GM18519 (cell line): Measurements from ENCODE around the gene CACTIN.
"Not testable (repeated sequence)": the region's sequence is repeated elsewhere in the genome, so short reads cannot be mapped to it uniquely, and the experiment has no call there.

Source experiments
- ATAC-seq: cut with Tn5 transposase; IDR thresholded peaks from one replicate; pipeline ENCODE4 v1.9.1; 2021; ENCODE audit warnings: mild to moderate bottlenecking, moderate library complexity; ENCODE audit not compliant: unreplicated experiment, low FRiP score

Gene CACTIN

DNA sequence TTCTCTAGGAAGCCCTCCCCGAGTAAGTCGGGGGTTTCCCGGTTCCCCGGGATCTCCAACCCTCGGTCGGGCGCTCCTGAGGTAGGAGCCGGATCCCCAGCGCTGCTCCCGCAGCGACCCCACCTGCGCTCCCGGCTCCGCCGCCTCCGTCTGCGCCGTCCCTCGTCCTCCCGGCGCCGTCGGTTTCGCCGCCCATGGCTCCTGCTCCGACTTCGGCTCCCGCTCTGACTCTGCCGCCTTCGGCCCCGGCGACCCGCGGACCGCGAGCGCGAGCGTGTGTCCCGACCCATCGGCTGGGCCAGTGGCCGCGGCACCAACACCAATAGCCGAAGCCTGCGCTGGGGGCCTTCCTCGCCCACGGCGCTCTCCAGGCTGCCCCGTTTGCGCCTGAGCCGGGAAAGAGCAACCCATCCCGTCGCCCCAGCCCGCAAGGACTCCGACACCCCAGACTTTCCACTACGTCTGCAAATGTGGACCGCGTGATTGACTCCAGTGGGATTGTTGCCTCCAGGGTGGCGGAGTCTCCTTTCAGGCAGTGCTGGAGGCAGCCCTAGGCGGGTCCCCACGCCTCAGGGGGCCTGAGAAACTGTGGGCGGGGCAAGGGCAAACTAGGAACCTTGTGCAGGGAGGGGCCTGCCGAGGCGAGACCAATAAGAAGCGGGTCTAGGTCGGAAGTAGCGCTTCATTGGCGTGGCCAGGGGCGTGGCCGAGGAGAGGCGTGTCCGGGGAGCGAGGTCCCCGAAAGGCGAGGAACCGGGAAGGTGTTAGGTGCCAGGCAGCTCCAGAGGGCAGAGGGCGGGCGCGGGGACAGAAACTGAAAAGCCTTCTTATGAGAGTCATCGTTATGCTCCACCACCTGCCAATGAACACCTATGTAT, at the start of gene CACTIN:
Gene CACTIN (minus strand): TSS at position 318 of the 878 bp plus-strand sequence. CDS start 28 bp downstream, at position 290.
- ATAC-seq: peak; percentile 47

DNA sequence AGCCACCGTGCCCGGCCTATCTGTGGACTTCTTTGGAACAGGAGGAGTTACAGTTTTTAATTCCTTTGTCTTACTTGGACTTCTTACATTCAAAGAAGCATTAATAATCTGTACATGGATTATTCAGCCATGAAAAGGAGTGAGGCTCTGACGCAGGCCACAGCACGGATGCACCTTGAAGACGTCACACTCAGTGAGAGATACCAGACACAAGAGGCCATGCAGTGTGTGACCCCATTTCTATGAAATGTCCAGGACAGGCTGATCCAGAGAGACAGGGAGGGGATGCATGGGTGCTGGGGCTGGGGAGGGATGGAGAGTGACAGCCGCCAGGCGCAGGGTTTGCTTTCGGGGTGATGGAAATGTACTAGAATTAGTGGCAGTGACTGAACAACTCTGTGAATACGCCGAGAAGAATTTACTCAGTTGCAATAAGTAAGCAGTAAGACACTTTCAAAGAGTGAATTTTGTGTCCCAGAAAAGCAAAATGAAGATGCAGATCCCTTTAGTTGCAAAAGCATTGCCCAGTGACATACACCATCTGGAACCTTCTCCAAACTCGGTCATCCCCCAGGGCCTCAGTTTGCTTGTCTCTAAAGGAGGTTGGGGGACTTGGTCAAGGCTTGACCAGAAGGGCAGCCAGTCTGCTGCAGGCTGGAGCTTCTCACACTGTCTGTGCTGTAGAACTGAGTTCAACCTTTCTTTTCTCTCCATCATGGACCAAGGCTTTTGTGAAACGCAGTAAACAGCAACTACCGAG, 48.4 kb upstream of the CACTIN start:
- ATAC-seq: no peak

DNA sequence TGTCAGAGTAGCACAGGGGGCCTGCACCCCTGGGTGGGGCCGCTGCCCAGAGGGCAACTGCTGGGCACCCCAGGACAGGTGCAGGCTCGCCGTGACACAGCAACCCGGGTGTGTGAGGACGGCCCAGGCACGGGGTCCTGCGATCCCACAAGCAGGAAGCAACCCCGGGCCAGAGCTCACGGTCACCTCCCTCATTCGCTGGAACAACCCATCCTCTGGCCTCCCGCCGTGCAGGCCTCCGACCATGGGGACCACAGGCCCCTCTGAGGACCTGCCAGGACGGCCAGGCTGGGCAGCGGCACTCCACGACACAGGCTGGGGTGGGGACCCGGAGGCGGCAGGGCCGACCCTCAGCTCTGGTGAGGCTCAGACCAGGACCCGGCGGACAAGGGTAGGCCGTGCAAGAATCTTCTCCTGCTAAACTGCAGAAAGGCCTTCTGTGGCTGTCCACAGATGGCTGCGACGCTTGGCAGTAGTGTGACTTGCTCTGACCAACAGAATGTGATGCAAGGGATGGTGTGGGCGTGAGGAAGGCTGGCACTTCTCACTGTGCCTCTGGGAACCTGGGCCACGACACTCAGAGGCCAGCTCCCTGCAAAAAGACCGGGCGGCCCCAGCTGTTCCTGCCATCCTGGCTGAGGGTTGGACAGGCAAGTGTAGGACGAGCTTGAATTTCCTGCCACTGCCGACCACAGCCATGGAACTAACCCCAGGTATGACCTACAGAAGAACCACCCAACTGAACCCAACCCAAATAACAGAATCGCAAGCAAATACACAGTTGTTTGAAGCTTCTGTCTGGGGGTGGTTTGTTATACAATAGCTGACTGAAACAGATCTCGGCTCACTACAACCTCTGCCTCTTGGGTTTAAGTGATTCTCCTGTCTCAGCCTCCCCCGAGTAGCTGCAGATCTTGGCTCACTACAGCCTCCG, 47.2 kb upstream of the CACTIN start:
- ATAC-seq: no peak

DNA sequence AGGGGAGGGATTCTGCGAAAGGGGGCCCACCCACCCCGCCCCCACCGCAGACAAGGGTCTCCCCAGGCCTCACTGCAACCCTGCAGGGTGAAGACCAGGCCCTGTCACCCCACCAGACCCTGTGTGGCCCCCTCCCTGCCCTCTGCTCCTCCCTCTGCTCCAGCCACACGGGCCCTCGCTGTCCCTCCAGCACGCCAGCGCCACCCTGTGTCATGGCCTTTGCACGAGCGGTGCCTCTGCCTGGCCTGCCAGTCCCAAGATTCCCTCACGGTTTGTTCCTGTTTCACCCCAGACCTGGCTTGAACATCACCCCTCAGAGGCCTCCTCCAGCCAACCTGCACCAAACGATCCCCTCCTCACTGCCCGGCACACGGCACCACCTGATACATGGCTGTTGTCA, 46.4 kb upstream of the CACTIN start:
- ATAC-seq: no peak

DNA sequence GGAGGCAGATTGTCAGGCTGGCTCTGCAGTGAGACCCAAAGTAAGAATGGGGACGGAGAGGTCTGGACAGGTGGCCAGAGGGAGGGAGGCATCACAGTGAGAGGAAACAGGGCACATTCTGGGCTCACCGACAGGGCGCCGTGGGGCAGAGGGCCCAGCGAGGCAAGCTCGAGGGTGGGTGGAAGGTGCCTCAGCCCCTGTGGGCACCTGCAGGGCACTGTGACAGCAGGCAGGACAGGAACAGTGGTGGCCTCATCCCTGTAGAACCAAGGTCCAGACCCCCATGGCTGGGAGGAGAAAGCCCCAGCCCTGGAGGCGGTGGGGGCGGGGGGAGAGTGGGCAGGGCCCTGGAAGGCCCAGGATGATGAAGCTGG, 46.0 kb upstream of the CACTIN start:
- no peak for ATAC-seq

GRCh38 chr19:3671680-3672574, 45.3 kb upstream of the CACTIN start:
- no peak for ATAC-seq

- no peak for ATAC-seq
These were observed 44.4 kb upstream of the CACTIN start for GRCh38 chr19:3670796-3671679.

- ATAC-seq: no peak
These were observed 43.6 kb upstream of the CACTIN start for GRCh38 chr19:3669947-3670795.

DNA sequence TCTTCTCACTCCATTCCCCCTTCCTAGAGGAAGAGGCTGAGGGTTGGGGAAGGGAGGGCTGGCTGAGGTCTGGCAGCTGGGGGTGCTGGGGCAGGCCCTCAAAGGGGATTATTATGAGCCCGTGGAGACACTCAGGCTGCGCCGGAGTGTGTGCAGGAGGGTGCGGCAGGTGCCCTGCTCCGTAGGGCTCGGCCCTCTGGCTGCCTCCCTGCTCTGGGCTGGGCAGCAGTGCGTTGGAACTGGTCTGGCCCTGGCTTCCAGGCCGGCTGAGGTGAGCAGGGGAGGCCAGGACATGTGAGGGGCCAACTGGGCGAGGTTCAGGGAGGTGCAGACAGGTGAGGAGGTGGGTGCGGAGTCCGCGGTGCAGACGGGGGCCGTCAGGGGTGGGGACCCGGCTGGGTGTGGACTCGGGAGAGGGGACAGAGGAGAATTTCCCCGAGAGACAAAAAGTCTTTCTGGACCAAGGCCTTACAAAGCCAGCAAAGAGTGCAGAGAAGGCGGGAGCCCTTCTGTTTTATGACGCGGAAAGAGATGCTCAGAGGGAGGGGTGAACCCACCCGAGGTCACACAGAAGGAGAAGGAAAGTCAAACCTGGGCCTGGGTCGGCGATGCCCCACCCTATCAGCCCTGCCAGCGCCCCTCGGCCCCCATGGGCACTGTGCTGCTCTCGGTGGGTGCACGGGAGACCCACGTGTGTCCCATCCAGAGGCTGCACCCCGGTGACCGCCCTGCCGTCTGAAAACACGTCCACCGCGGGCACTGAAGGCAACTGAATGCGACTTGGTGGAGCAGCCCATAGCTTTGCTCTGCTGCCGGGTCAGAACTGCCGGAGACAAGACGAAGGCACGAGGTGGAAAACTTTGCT, 42.7 kb upstream of the CACTIN start:
- ATAC-seq: no peak

DNA sequence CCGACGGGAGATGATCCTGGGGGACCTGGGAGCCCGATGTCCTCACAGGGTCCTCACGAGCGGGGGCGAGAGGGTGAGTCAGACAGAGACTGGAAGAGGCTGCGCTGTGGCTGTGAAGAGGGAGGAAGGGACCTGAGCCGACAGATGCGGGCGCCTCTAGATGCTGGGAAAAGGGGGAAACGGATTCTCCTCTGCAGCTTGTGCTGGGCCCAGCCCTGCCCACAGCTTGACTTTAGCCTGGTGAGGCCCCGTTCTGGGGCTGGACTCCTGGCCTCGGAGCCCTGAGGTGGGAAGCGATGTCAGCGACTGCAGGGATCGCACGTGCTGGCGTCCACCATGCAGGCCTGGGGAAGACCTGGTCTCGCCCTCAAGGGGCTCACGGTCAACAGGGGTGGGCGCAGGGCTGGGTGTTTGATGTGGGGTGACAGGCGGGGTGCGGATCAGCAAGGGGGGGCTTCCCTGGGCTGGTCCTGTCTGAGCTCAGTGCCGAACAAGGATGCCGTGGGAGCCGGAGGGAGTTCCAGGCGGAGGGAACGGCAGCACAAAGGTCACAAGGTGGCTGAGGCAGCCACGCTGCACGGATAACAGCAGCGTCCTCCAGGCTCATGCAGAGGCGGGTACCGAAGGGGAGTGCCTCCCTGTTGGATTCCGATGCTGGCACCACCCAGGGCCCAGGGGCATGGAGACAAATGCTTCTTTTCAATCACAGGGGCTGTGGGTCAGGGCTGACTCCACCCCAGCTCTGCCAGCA, 41.9 kb upstream of the CACTIN start:
- no peak for ATAC-seq

- ATAC-seq: no peak
These were observed 41.2 kb upstream of the CACTIN start for GRCh38 chr19:3667766-3668165.

DNA sequence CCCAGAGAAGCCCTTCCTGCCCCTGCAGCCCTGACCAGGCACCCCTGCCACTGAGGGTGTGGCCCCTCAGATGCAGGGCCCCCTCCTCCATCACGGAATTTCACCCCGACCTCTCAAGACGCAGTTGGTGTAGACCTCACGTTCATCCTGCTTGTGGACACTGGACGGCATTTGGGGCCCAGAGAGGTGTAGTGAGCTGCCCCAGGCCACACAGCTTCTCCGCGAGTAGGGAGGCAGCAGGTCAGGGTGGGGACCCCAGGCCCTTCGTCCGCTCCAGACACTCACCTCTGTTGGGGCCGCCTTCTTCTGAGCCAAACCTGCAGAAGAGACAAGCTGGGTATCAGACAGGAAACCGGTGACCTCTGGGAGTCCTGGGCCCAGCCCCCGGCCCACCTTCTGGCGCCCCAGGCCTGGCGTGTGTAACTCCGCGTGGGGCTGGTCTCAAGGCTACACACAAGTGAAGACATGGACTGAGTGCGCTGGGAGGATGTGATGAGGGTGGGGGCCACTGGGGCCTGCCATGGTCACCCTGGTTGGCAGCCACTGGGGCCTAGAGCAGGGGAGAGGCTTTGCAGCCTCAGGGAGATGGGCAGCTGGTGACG, 40.5 kb upstream of the CACTIN start:
- no peak for ATAC-seq

- ATAC-seq: not testable (repeated sequence)
These were observed 39.9 kb upstream of the CACTIN start for GRCh38 chr19:3666545-3666856.

DNA sequence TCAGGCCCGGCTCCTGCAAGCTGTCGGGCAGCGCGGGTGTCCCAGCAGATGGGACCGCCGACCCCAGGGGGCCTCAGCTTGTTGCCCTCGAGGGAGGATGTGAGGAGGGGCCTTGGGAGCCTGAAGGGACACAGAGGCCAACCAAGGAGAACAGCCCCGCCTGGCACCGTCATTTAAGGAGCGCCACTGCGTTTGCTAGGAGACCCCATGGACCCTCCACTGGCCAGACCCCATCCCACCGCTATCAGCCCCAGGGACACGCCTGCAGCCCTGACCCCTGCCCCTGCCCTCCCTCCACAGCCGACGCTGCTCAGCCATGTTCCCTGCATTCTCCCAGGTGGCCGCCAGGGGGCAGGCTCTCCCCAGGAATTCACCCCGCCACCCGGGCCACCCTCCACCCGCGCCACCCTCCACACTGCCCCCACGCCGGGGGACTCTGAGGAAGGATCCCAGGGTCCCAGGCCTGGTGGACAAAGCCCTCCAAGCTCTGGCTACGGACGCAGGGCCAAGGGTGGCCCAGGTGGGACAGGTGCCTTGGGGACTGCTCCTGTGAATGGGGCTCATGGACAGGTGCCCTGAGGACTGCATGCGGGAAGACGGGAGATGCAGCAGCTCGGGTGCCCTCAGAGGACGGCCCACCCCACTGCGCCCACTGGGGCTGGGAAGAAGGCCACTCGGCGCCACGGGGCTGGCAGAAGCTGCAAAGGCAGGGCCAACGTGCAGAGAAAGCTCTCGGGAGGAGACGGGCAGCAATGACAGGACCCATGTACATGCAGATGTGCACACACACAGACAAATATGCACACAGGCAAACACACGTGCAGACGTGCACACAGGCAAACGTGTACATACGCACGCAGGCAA, 39.3 kb upstream of the CACTIN start:
- ATAC-seq: no peak
